ENCODE results near the gene HERPUD1. TPM values are rescaled to one million over a fixed set of nuclear protein-coding genes. Genes with fewer than 3 reads are reported as not detected.

The HERPUD1 gene
- polyA plus RNA-seq, 1 experiment = 215 TPM

DNA sequence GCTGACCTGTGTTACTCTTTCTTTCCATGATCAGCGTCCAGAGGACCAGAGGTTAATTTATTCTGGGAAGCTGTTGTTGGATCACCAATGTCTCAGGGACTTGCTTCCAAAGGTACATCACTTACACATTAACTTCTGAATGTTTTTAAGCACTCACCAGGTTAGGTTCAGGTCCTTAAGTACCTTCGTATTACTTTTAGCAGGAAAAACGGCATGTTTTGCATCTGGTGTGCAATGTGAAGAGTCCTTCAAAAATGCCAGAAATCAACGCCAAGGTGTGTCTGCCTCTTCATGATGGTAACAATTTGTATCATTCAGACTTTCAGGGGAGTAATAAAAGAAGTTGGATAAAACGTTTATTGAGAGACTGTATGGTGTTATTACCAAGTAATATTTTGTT is 3.3 kb downstream of the HERPUD1 start:
- no peaks in the 10 kb centered on the region for H3K27me3 ChIP-seq (ENCODE audit: control insufficient read depth, insufficient read depth, low read length)
- TF ChIP-seq, protein P1, sequence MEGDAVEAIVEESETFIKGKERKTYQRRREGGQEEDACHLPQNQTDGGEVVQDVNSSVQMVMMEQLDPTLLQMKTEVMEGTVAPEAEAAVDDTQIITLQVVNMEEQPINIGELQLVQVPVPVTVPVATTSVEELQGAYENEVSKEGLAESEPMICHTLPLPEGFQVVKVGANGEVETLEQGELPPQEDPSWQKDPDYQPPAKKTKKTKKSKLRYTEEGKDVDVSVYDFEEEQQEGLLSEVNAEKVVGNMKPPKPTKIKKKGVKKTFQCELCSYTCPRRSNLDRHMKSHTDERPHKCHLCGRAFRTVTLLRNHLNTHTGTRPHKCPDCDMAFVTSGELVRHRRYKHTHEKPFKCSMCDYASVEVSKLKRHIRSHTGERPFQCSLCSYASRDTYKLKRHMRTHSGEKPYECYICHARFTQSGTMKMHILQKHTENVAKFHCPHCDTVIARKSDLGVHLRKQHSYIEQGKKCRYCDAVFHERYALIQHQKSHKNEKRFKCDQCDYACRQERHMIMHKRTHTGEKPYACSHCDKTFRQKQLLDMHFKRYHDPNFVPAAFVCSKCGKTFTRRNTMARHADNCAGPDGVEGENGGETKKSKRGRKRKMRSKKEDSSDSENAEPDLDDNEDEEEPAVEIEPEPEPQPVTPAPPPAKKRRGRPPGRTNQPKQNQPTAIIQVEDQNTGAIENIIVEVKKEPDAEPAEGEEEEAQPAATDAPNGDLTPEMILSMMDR (IDR thresholded peaks at IDR 0.05; ENCODE audit: low read depth, low read length) = no peak
- H3K9me3 ChIP-seq (ENCODE audit: control insufficient read depth, insufficient read depth, low read length) = peaks cover 8% of the 10 kb centered on the region; the same call in 1 of the 2 replicates
- peak overlapping the region; percentile 98 for H3K4me3 ChIP-seq (ENCODE audit: low read depth, low read length)
- no peak for DNase-seq (ENCODE audit: low read depth, low spot score)
- no peak overlapping the region for H3K27ac ChIP-seq (ENCODE audit: low read depth, low read length)
- ChIA-PET CTCF (no interaction called here), POLR2A (interaction anchor here (0.6 kb wide), 1 partner anchor 66 kb away, joined by 4 read pairs; no protein-coding TSS in a partner anchor)

DNA sequence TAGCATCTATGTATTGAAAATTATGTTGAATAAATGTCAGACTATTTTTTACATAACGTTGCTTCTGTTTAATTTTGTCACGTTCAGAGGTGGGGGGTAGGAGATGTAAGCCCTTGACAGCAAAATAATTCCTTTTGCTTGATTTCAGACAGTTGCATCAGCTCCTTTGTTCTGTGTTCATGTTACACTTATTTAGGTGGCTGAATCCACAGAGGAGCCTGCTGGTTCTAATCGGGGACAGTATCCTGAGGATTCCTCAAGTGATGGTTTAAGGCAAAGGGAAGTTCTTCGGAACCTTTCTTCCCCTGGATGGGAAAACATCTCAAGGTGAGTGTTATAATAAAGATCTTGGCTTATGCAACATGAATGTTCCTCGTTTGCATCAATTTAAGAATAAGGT is 4.5 kb downstream of the HERPUD1 start:
- H3K27ac ChIP-seq (ENCODE audit: low read depth, low read length) = no peak overlapping the region
- POLR2A ChIA-PET = no interaction called here
- CTCF ChIA-PET = interaction anchor here (0.8 to 1.9 kb wide), 5 partner anchors 24 to 143 kb away, joined by 3 to 7 read pairs (median 4); no protein-coding TSS in a partner anchor

DNA sequence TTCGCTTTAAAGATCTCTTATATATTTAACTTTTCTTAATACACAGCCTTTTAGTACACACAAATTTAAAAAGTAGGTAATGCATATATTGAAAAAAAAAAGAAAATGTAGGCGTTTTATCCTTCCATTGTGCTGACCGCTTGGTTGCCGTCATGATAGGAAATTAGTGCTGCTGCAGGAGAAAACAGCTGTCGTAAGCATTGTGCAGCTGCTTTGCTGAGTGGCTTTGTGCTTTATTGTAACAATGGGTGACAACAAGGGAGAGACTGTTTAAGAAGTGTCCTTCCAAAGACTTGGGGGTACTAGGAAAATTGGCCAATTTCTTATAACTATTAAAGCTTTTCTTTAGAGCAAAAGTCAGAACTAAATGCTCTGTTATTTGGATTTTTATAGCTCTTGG is 5.0 kb downstream of the HERPUD1 start:
- no peak overlapping the region for H3K4me3 ChIP-seq (ENCODE audit: low read depth, low read length)
- TF ChIP-seq, protein P1 (IDR thresholded peaks at IDR 0.05; ENCODE audit: low read depth, low read length) = no peak
- DNase-seq (ENCODE audit: low read depth, low spot score) = no peak
- POLR2A ChIA-PET = no interaction called here
- H3K27ac ChIP-seq (ENCODE audit: low read depth, low read length) = no peak overlapping the region
- peaks cover 8% of the 10 kb centered on the region; the same call in 1 of the 2 replicates for H3K9me3 ChIP-seq (ENCODE audit: control insufficient read depth, insufficient read depth, low read length)
- H3K27me3 ChIP-seq (ENCODE audit: control insufficient read depth, insufficient read depth, low read length) = no peaks in the 10 kb centered on the region
- CTCF ChIA-PET = interaction anchor here (0.8 to 1.9 kb wide), 6 partner anchors 24 to 143 kb away, joined by 3 to 7 read pairs (median 4); no protein-coding TSS in a partner anchor

More for the DNA sequence above, 4.5 kb downstream of the HERPUD1 start:
- no peak overlapping the region for H3K4me3 ChIP-seq (ENCODE audit: low read depth, low read length)
- H3K27me3 ChIP-seq (ENCODE audit: control insufficient read depth, insufficient read depth, low read length) = no peaks in the 10 kb centered on the region
- peaks cover 8% of the 10 kb centered on the region; the same call in 1 of the 2 replicates for H3K9me3 ChIP-seq (ENCODE audit: control insufficient read depth, insufficient read depth, low read length)
- DNase-seq (ENCODE audit: low read depth, low spot score) = no peak
- TF ChIP-seq, protein P1 (IDR thresholded peaks at IDR 0.05; ENCODE audit: low read depth, low read length) = no peak

DNA sequence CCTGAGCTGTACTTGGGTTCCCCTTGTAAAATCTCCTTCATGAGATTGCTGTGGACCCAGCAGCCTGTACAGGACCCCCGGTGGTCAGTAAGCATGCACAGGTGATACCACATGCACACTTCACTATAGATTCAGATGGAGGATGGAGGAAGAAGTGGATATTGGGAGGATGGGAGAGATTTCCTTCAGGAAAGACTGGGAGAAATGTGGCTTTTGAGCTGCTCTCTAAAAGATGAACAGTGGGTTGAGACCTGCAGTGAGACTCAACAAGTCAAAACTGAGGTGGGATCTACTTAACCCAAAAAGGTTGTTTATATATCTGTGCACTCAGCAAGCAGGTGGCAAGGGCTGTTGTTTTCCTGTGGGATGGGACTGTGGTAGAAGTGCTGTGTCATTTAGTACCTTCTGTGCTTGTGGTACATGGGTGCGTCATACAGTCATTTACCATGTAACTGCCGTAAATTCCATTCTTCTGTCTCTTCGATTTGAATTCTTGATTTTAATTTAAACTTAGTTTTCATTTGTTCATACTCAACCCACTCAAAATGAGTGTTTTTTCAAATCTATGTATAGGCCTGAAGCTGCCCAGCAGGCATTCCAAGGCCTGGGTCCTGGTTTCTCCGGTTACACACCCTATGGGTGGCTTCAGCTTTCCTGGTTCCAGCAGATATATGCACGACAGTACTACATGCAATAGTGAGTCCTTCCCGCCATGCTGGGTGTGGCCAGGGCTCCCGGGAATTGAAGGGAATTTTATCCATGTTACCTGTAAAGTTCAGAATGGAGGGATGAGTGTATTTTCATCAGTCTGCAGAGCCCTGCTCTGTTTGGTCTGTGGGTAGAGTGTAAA is 6.9 kb downstream of the HERPUD1 start:
- POLR2A ChIA-PET = interaction anchor here (0.6 kb wide), 2 partner anchors 29 to 70 kb away, joined by 3 read pairs; no protein-coding TSS in a partner anchor
- no peak overlapping the region for H3K27ac ChIP-seq (ENCODE audit: low read depth, low read length)
- no peak for DNase-seq (ENCODE audit: low read depth, low spot score)
- H3K4me3 ChIP-seq (ENCODE audit: low read depth, low read length) = no peak overlapping the region
- TF ChIP-seq, protein P1 (IDR thresholded peaks at IDR 0.05; ENCODE audit: low read depth, low read length) = no peak
- CTCF ChIA-PET = interaction anchor here (0.6 to 1.3 kb wide), 3 partner anchors 107 to 154 kb away, joined by 3 to 4 read pairs (median 3); partner anchors contain the start of gene CPNE2
- H3K9me3 ChIP-seq (ENCODE audit: control insufficient read depth, insufficient read depth, low read length) = no peaks in the 10 kb centered on the region
- H3K27me3 ChIP-seq (ENCODE audit: control insufficient read depth, insufficient read depth, low read length) = no peaks in the 10 kb centered on the region

DNA sequence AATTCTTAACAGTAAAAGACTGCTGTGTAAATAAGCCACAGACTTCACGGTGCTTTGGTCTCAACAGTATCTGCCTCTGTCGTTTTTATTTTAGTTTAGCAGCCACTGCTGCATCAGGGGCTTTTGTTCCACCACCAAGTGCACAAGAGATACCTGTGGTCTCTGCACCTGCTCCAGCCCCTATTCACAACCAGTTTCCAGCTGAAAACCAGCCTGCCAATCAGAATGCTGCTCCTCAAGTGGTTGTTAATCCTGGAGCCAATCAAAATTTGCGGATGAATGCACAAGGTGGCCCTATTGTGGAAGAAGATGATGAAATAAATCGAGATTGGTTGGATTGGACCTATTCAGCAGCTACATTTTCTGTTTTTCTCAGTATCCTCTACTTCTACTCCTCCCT is 7.9 kb downstream of the HERPUD1 start:
- TF ChIP-seq, protein P1 (IDR thresholded peaks at IDR 0.05; ENCODE audit: low read depth, low read length) = no peak
- H3K27ac ChIP-seq (ENCODE audit: low read depth, low read length) = no peak overlapping the region
- no peaks in the 10 kb centered on the region for H3K27me3 ChIP-seq (ENCODE audit: control insufficient read depth, insufficient read depth, low read length)
- ChIA-PET POLR2A (no interaction called here), CTCF (interaction anchor here (1.3 kb wide), 1 partner anchor 106 kb away, joined by 4 read pairs; no protein-coding TSS in a partner anchor)
- H3K4me3 ChIP-seq (ENCODE audit: low read depth, low read length) = no peak overlapping the region
- H3K9me3 ChIP-seq (ENCODE audit: control insufficient read depth, insufficient read depth, low read length) = no peaks in the 10 kb centered on the region
- no peak for DNase-seq (ENCODE audit: low read depth, low spot score)
